Measurements from ENCODE around the gene ARPC1B.

Gene ARPC1B

DNA sequence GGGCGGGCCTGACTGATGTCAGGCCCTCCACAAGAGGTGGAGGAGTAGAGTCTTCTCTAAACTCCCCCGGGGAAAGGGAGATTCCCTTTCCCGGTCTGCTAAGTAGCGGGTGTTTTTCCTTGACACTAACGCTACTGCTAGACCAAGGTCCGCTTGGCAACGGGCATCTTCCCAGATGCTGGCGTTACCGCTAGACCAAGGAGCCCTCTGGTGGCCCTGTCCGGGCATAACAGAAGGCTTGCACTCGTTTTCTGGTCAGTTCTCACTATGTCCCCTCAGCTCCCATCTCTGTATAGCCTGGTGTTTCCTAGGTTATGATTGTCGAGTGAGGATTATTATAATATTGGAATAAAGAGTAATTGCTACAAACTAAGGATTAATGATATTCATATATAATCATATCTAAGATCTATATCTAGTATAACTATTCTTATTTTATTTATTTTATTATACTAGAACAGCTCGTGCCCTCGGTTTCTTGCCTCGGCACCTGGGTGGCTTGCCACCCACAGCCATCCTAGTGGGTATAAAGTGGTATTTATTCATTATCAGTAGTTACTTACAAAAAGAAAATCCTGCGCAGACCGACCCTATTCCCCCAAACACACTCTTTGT, 41.1 kb downstream of the ARPC1B start:
- DNase-seq, result peak; percentile 10 to 31 (median 27)

DNA sequence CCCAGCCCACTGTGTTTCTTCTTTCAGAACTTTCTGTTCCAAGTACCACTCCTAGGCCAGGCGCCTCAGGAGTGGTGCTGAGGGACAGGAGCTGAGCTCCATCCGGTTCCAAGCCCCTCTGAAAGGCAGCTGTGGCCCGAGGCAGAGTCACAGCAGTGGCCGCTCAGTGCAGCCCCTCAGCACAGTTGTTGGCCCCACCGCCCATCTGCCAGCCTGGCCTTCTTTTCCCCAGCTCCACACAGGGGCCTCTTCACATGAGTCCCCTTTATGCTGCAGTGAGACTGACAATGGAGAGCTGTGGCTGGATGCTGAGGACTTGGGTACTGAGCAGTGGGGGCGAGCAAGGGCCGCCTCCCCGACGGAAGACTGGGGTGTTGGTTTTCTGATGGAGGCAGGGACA, 43.7 kb downstream of the ARPC1B start:
- no peak for DNase-seq

DNA sequence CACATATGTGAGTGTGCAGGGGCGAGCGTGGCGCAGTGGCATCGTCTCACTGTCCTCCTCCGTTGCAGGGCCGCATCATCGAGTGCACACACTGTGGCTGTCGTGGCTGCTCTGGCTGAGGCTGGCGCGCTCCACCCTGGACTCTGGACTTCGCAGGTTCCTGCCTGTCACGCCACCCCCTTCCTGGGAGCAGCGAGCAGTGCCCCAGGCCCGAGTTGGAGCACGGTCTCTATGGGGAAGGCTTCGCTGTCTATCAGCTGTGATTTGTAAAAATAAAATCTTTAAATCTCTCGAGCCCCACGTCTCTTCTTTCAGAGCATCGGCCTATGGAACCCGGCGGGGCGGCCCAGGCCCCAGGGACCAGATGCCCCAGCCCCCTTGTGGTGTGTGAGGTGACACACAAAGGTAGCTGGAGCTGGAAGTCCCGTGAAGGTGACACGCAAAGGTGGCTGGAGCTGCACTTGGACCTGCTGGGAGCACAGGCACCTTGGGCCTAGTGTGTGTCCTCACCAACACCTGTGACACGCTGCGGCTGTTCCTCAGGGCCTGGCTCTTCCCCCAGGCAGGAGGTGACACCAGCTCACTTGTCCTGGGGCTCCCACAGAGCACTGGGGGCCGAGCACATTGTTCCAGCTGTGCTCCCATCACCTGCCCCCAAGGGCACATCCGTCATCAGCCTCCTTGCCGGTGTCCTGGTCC, 44.9 kb downstream of the ARPC1B start:
- DNase-seq, result no peak

DNA sequence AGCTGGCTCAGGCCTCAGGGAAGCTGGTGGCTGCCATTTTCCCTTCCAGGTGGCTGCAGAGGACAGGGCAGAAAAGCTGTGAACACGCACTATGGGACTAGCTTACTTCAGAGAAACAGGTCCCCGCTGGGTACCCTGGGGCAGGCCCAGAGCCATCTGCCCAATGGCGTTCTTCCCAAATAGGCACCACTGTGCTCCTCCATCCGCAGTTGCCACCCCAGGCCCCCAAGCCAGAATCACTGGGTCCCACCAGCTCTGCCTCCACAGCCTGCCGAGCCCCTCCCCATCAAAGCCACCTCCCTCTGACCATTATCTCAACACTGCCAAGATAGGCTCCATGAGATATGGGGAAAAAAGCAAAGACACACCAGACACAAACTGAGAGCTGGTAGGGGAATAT, 45.7 kb downstream of the ARPC1B start:
- DNase-seq, result no peak

GRCh38 chr7:99420986-99421385, 46.5 kb downstream of the ARPC1B start:
- no peak for DNase-seq

- DNase-seq, result peak; percentile 28 to 94 (median 63)
Measured at GRCh38 chr7:99422186-99422585, 47.7 kb downstream of the ARPC1B start.

DNA sequence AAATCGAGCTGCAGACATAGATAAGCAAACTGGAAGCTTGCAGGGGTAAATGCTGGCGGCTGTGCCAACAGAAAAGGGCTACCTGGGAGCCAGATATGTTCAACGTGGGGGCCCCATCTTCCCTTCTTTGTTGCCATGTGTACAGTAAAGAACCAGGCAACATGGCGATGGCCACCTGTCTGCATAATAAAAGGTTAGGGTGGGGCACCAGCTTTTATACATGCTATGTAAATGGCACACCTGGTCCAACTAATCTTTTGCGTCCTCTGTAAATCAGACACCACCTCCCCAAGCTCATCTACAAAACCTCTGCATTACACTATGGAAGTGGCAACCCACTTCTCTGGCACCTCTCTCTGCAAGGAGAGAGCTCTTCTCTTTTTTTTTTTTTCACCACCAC, 48.1 kb downstream of the ARPC1B start:
- DNase-seq, result peak; percentile 30 to 88 (median 60)

DNA sequence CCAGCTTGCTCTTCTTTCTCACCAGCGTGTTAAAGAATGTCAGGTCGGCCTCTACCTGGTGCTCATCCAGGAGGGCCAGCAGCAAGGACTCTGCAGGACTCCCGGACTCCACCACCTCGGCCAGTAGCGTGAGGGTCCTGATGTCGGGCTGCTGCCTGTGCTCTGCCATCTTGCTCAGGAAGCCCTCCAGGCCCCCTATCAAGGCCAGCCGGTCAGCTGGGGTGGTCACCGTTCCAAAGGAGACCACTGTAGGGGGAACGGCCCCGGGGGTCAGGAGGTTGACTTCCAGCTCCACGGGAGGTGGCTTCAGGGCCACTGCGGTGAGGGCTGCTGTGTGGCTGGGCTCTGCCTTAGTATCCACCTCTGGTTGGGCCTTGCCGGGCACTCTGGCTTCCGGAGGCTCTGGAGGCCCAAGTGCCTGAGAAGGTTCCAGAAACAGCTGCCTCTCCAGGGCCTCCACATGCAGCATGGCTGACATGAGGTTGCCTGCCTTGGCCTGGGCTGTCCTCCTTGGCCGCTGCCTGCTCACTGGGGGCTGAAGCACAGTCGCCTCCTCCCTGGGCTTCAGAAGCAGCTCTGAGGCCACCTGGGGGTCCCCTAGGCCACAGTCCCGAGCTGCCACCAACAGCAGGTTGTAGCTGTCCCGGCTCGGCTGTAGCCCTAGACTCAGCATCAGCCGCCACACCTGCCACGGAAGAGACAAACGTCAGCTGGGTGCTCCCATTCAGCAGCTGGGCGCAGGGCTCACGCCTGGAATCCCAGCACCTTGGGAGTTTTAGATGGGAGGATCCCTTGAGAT, 50.6 kb downstream of the ARPC1B start:
- no peak for DNase-seq

- no peak for DNase-seq
Measured at GRCh38 chr7:99428972-99429566, 54.5 kb downstream of the ARPC1B start.

- no peak for DNase-seq
Measured at GRCh38 chr7:99429756-99430155, 55.2 kb downstream of the ARPC1B start.

- peak in 1 of 3 experiments; percentile 9 for DNase-seq
Measured at GRCh38 chr7:99431756-99432540, 57.4 kb downstream of the ARPC1B start.

DNA sequence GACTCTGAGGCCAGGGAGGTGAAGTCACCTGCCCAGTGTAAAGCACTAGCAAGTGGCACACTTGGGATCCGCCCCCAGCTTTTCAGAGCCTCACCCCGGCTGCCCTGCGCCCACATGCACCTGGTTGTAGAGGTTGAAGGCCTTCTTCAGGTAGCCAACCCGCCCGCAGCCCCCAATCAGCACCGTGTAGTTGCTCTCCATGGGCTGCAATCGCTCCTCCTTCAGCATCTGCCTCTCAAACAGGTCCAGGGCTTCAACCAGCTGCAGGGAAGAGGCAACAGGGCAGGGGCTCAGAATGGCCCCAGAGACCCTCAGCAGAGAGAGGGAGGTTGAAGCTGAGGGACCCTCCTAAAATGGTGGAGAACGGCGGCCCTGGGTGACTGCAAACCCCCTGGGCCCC, 58.6 kb downstream of the ARPC1B start:
- no peak for DNase-seq

GRCh38 chr7:99437946-99438572, 63.5 kb downstream of the ARPC1B start:
- no peak for DNase-seq

GRCh38 chr7:99438573-99439480, 64.3 kb downstream of the ARPC1B start, which contains the start of the genes CPSF4 and PTCD1:
TSS of gene CPSF4 (plus strand) at chr7:99438943. CDS start at chr7:99439083, 140 bp downstream.
TSS of gene PTCD1 (minus strand) at chr7:99438798. CDS start at chr7:99435242, 3,556 bp downstream.
- DNase-seq, result peak; percentile 95 to 97 (median 96)

DNA sequence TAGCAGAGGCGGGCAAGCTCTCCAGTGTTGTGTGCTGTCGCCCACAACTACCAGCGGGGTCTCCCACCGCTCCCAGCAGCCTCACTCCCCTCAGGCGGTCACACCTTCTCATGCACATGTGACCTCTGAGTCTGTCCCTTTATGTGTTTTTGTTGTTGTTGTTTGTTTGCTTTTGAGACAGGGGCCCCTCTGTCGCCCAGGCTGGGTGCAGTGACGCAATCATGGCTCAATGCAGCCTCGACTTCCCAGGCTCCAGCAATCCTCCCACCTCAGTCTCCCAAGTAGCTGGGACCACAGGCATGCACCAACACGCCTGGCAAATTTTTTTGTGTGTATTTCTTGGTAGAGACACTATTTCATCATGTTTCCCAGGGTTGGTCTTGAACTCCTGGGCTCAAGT, 65.7 kb downstream of the ARPC1B start:
- no peak for DNase-seq

Data from NCI-H1417 (cell line).